Measurements from ENCODE around the gene PWP1.

DNA sequence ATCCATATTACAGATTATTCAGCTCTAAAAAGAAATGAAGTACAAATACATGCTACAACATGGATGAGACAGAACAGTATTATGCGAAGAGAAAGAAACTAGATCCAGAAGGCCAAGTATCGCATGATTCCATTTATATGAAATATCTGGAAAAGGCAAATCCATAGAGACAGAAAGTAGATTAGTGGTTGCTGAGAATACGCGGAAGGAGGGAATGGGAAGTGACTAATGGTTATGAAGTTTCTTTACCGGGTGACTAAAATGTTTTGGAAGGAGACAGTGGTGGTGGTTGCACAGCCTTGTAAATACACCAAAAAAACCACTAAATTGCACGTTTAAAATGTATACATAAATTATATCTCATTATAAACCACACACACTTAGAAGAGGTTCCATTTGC is 62.9 kb downstream of the PWP1 start:
- TF ChIP-seq EZH2 (IDR thresholded peaks at IDR 0.05; ENCODE audit: borderline replicate concordance, insufficient read depth, low read depth, low read length, poor library complexity, severe bottlenecking) = no peak
- TF ChIP-seq, protein P1, sequence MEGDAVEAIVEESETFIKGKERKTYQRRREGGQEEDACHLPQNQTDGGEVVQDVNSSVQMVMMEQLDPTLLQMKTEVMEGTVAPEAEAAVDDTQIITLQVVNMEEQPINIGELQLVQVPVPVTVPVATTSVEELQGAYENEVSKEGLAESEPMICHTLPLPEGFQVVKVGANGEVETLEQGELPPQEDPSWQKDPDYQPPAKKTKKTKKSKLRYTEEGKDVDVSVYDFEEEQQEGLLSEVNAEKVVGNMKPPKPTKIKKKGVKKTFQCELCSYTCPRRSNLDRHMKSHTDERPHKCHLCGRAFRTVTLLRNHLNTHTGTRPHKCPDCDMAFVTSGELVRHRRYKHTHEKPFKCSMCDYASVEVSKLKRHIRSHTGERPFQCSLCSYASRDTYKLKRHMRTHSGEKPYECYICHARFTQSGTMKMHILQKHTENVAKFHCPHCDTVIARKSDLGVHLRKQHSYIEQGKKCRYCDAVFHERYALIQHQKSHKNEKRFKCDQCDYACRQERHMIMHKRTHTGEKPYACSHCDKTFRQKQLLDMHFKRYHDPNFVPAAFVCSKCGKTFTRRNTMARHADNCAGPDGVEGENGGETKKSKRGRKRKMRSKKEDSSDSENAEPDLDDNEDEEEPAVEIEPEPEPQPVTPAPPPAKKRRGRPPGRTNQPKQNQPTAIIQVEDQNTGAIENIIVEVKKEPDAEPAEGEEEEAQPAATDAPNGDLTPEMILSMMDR (IDR thresholded peaks at IDR 0.05) = no peak
